HG03439 (cell line): ENCODE results near the gene LRP1B.

Source experiments
- ATAC-seq: cut with Tn5 transposase; IDR thresholded peaks from one replicate; pipeline ENCODE4 v1.9.1; 2021; ENCODE audit warnings: mild to moderate bottlenecking, moderate library complexity; ENCODE audit not compliant: unreplicated experiment

The LRP1B gene

DNA sequence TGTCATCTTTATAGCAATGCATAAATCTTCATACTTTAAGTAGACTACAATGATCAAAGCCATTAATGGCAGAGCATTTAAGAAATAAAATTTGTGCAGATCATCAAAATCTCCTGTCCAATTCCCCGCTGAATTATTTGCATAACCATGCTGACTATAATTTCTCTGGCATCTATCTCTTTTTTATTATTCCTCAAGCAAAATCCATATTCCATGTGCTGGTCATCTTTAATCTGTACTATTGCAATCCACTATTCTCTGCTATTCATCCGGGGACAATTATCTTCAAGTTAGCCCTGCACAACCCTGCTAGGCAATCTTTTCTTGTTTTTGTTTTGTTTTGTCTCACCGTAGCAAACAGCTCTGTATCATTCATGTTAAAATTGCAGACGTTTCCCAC lies 1881.0 kb downstream of the LRP1B start:
- ATAC-seq = no peak

DNA sequence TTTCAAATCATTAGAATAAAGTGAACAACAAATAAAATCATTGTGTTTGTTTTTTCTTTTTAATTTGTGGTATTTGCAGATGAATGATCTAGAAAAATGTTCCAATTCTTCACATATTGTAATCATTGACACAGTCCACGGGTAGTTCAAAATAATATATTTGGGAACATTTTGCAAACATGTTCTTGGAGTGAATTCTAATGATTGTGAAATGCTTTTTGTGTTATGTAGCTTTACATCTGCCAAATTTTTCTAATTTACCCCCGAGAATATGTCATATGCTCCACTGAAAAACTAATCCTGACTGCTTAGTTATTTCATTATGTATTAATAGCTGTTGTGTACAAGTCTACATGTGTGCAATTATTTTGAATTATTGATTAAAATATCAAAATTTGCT lies 1882.2 kb downstream of the LRP1B start:
- ATAC-seq = no peak

GRCh38 chr2:140247451-140248195 lies 1883.2 kb downstream of the LRP1B start:
- ATAC-seq = no peak

DNA sequence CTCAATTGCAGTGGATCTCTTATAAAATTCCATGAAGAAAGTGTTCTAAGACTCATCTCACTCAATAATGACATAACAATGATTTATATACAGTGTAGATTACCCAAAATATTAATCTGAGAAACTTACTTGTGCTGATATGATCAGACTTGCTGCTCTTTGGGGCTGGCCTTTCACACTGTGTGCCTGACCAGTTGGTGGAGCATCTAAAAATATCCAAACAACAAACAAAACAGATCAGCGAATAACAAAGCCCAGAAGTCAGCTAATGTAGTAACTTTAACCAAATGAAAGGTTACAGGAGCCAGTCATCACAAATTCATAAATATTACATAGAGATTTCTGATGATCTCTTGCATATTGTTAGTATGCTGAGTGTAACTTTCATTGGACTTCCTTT lies 1883.9 kb downstream of the LRP1B start:
- ATAC-seq = no peak

- no peak for ATAC-seq
Measured at GRCh38 chr2:140246058-140246457, 1884.8 kb downstream of the LRP1B start.

GRCh38 chr2:140242889-140243288 lies 1887.9 kb downstream of the LRP1B start:
- ATAC-seq = no peak

DNA sequence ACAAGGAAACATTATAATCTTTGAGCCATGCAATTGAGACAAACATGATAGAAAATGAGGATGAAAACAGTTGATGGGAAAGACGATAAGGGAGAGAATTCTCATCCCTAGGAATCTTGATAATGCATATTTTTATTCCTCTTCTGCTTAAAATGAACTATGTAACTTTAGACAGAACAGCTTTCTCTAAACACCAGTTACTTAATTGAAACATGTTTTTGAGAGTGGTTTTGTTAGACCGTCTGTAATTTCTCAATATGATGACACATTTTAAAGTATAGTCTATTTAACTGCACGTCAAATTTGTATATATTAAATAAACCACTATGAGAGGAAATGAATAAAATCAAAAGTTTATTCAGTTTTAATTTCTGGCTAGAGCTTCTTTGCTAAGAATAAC lies 1896.7 kb downstream of the LRP1B start:
- ATAC-seq = no peak

DNA sequence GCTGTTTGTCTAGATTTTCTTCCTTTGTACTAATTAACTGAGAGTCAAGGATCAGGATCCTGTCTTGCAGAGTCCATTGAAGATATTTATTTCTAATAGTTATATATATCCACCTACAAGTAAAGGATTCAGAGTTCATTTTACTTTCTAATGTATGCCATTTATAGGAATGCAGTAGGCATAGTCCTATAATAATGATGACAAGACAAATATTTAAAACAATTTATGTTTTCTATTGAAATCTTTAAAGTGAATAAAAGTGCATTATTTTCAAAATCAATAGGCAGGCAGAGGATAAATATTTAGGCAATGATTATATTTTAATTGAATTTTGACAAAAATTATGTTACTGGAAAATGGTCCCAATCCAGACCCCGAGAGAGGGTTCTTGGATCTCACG lies 1919.9 kb downstream of the LRP1B start:
- no peak for ATAC-seq

- ATAC-seq = no peak
Measured at GRCh38 chr2:140205093-140205492, 1925.7 kb downstream of the LRP1B start.

DNA sequence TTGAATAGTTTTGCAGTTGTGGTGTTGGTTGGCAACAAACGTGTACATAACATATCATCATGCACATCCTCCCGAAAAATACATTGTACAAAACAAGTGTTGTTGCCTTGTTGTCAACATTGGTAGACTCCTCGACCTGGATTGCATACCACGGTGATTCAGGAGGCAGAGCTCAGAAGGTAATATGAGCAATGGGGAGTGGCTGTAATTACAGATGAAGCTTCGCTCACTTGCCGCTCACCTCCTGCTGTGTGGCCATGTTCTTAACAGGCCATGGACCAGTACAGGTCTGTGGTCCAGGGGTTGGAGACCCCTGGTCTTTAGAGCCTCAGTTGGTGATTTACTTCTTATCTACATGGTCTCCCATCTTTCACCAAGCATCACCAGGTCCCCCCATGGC lies 1927.5 kb downstream of the LRP1B start:
- no peak for ATAC-seq

DNA sequence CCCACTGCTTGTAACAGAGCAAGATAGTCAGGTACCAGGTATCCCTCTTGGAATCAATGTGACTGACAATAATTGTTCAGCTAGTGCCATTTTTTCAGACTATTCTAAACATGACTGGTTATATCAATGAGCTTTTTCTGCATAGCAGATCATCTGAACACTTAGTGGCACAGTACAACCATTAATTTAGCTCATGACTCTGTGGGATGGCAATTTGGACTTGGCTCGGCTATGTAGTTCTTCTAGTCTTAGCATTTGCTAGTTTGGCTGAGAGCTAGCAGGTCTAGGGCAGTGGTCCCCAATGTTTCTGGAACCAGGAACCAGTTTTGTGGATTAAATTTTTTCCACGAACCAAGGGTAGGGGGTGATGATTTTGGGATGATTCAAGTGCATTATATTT lies 1929.2 kb downstream of the LRP1B start:
- no peak for ATAC-seq

- no peak for ATAC-seq
Measured at GRCh38 chr2:140200764-140201163, 1930.1 kb downstream of the LRP1B start.

DNA sequence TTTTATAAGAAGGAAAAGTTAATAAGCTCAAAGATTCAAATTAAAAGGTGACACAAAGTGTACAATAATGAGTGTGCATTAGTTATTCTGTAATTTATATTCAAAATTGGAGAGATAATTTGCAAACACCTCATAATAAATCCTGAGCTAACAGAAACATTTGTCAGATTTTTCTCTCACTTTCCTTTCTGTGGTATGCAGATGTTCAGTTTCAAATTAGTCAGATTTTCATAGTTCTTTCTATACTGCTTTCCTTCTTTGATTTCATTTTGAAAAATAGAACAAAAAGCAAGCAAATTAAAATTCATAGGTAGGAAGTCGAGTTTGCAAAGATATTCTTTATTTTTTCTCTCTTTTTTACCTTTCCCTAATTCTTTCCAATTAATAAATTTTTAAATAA lies 1930.5 kb downstream of the LRP1B start:
- no peak for ATAC-seq

- ATAC-seq = no peak
Measured at GRCh38 chr2:140199312-140199711, 1931.5 kb downstream of the LRP1B start.

DNA sequence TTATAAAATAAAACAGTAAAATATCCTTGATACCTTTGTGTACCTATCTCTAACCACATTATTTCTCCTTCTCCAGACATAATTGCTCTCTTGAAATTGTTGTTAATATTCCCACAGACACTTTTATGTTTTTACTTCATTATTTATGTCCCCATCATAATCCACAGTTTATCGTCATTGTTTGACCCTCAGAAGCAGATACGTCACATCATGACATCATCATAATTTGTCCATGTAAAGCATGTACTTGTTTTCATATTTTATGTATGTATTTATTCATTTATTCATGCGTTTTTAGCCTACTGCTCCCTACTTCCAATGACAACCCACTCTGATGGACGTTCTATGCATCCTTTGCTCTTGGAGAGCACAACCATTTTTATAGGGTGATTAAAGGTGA lies 1943.7 kb downstream of the LRP1B start:
- ATAC-seq = no peak

GRCh38 chr2:140186313-140186712 lies 1944.5 kb downstream of the LRP1B start:
- no peak for ATAC-seq

- ATAC-seq = no peak
Measured at GRCh38 chr2:140185076-140185475, 1945.7 kb downstream of the LRP1B start.

GRCh38 chr2:140183056-140183765 lies 1947.6 kb downstream of the LRP1B start:
- ATAC-seq = no peak
